Immature natural killer cell (primary cell): Measurements from ENCODE around the gene RMI1. TPM values are rescaled to one million over a fixed set of nuclear protein-coding genes. Genes with fewer than 3 reads are reported as not detected.

Experiments used
- DNase-seq, 3 donors: peaks; one replicate each; pipeline ENCODE4 v3.0.0; 2022; ENCODE audit warnings: mixed read lengths in 1 of 3
- H3K27ac Mint-ChIP-seq, 6 donors: one replicate each; pipeline ENCODE4 v1.8.0; 2020; ENCODE audit warnings: mixed read lengths in 6 of 6, mild to moderate bottlenecking in 5 of 6, inconsistent platforms in 4 of 6, moderate library complexity in 3 of 6
- H3K27me3 Mint-ChIP-seq, 3 donors: one replicate each; pipeline ENCODE4 v1.8.0; 2020 to 2021; ENCODE audit warnings: low read depth in 3 of 3, mild to moderate bottlenecking in 3 of 3, mixed read lengths in 3 of 3, moderate library complexity in 3 of 3, inconsistent platforms in 1 of 3
- H3K36me3 Mint-ChIP-seq, 3 donors: one replicate each; pipeline ENCODE4 v1.8.0; 2020; ENCODE audit warnings: mixed read lengths in 3 of 3, inconsistent platforms in 2 of 3, mild to moderate bottlenecking in 2 of 3
- H3K4me1 Mint-ChIP-seq, 2 donors: one replicate each; pipeline ENCODE4 v1.8.0; 2020; ENCODE audit warnings: inconsistent platforms in 2 of 2, mild to moderate bottlenecking in 2 of 2, mixed read lengths in 2 of 2, moderate library complexity in 1 of 2
- H3K4me3 Mint-ChIP-seq, 5 donors: one replicate each; pipeline ENCODE4 v1.8.0; 2020; ENCODE audit warnings: mild to moderate bottlenecking in 5 of 5, mixed read lengths in 5 of 5, inconsistent platforms in 3 of 5, moderate library complexity in 3 of 5
- H3K9me3 Mint-ChIP-seq, 6 donors: one replicate each; pipeline ENCODE4 v1.8.0; 2020; ENCODE audit warnings: mild to moderate bottlenecking in 6 of 6, mixed read lengths in 6 of 6, inconsistent platforms in 4 of 6, moderate library complexity in 3 of 6
- polyA plus RNA-seq, 3 donors: library from polyadenylated mRNA; unstranded; fragments of 300-500 nt; fragmentation: Illumina TruSeq; gene quantifications; one replicate each; pipeline ENCODE4 v1.2.3, GENCODE V29; 2021

Gene RMI1
- polyA plus RNA-seq, 3 donors from 2014 or later: 4.5 to 7.4 (median 4.9) TPM

DNA sequence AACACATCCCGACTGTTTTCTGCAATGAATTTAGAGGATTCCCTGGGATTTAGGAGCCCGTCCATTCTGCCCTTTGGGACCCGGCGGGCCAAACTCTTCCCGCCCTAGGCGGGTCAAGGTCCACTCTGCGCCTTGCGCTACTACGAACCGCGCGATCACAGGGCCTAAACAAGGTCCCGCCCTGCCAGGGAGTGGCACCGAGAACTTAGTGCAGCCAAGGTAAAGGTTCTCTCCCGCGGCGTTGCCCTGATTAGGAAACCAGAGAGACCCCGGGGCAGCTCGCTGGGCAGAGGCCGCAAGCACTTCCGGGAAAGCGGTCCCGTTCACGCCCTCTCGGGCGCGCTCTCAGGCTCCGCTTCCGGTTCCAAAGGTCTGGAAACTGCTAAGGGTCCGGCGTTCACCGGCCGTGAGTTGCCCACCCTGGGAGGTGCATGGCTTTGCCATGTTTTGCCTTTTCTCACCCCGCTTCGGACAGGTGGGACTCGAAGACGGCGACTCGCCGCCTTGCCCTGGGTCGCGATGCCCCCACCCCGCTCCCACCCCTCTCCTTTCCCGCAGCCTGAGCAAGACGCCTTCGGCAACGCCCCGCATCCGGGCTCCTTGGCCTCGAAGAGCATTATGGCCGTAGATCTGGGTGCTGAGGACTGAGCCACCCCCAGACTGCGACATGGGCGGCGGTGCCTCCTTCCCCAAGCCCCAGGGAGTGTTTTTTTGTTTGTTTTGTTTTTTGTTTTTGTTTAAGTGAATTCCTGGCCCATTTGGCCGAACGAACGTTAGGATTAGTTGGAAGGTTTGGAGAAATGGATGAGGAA, 24.0 kb upstream of the RMI1 start:
- Mint-ChIP-seq H3K4me3 (peak overlapping the region; percentile 97 to 99 (median 98)), H3K36me3 (no peaks in the 10 kb centered on the region), H3K27me3 (peaks cover 0 to 5% (median 3%) of the 10 kb centered on the region in 3 donors), H3K4me1 (peaks cover 23% of the 10 kb centered on the region in 2 donors), H3K9me3 (no peaks in the 10 kb centered on the region), H3K27ac (peak overlapping the region; percentile 82 to 94 (median 92))
- peak; percentile 54 to 62 (median 62) for DNase-seq

DNA sequence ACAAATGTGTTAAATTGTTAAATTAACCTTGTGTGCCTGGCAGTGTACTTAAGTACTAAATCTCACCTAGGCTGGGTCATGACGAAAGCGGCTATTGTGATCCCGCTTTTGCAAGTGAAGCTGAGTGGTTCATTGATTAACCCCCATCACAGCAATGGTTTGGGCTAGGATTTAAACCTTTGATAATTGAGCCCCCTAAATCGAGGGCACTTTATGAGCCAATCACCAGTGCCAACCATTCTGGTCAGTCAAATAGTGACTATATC, 23.4 kb upstream of the RMI1 start:
- Mint-ChIP-seq H3K9me3 (no peaks in the 10 kb centered on the region), H3K27ac (peak overlapping the region; percentile 82 to 94 (median 89)), H3K36me3 (no peaks in the 10 kb centered on the region), H3K4me1 (peaks cover 23% of the 10 kb centered on the region in 2 donors), H3K4me3 (peak overlapping the region; percentile 97 to 99 (median 98)), H3K27me3 (peaks cover 0 to 5% (median 3%) of the 10 kb centered on the region in 3 donors)
- DNase-seq: no peak

DNA sequence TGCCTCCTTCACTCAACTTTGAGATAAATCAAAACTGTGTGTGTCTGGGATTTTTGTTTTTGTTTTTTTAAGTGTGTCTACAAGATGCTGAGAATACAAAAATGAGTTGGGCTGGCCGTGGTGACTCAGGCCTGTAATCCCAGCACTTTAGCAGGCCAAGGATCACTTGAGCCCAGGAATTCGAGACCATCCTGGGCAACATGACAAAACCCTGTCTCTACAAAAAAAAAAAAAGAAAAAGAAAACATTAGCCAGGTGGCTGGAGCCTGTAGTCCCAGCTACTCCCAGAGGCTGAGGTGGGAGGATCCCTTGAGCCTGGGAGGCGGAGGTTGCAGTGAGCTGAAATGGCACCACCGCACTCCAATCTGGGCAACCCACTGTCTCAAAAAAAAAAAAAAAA, 21.5 kb upstream of the RMI1 start:
- H3K9me3 Mint-ChIP-seq: no peaks in the 10 kb centered on the region
- DNase-seq: no peak
- peaks cover 23% of the 10 kb centered on the region in 2 donors for H3K4me1 Mint-ChIP-seq
- H3K36me3 Mint-ChIP-seq: no peaks in the 10 kb centered on the region
- no peak overlapping the region for H3K4me3 Mint-ChIP-seq
- peaks cover 0 to 5% (median 3%) of the 10 kb centered on the region in 3 donors for H3K27me3 Mint-ChIP-seq
- H3K27ac Mint-ChIP-seq: no peak overlapping the region

- H3K4me1 Mint-ChIP-seq: peaks cover 13% of the 10 kb centered on the region in 2 donors
- DNase-seq: no peak
- peaks cover 5 to 11% (median 7%) of the 10 kb centered on the region in 3 donors for H3K27me3 Mint-ChIP-seq
- H3K36me3 Mint-ChIP-seq: no peaks in the 10 kb centered on the region
- H3K9me3 Mint-ChIP-seq: no peaks in the 10 kb centered on the region
- no peak overlapping the region for H3K4me3 Mint-ChIP-seq
- H3K27ac Mint-ChIP-seq: no peak overlapping the region
Observed at GRCh38 chr9:83960991-83961390, 19.6 kb upstream of the RMI1 start.

DNA sequence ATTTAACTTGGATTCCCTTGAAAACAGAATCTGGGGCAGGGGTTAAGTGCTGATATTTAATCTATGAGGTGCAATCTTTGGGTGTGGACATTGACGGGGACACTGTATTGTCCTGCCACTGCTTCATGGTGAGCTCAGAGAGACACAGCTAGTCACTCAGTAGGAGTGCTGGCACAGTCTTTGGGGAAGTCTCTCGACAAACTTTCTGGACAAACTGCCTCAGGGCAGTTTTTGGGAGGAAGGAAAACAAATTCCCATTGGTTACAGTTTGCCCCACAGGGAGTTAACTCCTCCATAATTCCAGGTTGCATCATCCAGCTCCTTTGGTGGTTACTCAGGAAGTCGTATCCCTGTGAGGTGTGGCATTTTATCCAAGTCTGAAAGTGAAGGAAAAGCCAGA, 18.4 kb upstream of the RMI1 start:
- Mint-ChIP-seq H3K27ac (no peak overlapping the region), H3K9me3 (no peaks in the 10 kb centered on the region), H3K36me3 (peaks cover 0 to 5% (median 4%) of the 10 kb centered on the region in 3 donors), H3K27me3 (peaks cover 2 to 18% (median 9%) of the 10 kb centered on the region in 3 donors), H3K4me3 (no peak overlapping the region), H3K4me1 (peaks cover 2 to 7% of the 10 kb centered on the region in 2 donors)
- no peak for DNase-seq

DNA sequence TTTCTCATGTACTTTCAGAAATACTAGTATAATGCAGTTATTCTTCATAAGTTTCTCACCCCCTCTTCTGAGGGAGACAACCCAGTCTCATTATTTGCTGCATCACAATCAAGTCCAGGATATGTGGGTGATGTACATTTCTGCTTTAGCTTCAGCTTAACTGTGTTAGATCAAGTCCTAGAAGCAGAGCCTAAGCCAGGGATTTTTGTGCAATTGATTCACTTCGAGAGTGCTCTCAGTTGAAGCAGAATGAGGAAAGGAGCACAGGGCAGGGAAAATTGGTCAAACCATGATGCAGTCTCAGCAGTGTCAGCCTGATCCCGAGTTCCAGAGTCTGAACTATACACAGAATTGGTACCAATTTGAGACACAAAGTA, 15.6 kb upstream of the RMI1 start:
- H3K9me3 Mint-ChIP-seq: no peaks in the 10 kb centered on the region
- H3K4me1 Mint-ChIP-seq: peaks cover 4 to 17% of the 10 kb centered on the region in 2 donors
- H3K27me3 Mint-ChIP-seq: peaks cover 2 to 18% (median 14%) of the 10 kb centered on the region in 3 donors
- H3K36me3 Mint-ChIP-seq: peaks cover 5 to 27% (median 15%) of the 10 kb centered on the region in 3 donors
- DNase-seq: no peak
- no peak overlapping the region for H3K4me3 Mint-ChIP-seq
- H3K27ac Mint-ChIP-seq: peak overlapping the region in 5 of 6 donors; percentile 30 to 81 (median 60)

GRCh38 chr9:83965350-83966208, 15.0 kb upstream of the RMI1 start:
- H3K27me3 Mint-ChIP-seq: peaks cover 2 to 18% (median 14%) of the 10 kb centered on the region in 3 donors
- no peak overlapping the region for H3K4me3 Mint-ChIP-seq
- H3K9me3 Mint-ChIP-seq: no peaks in the 10 kb centered on the region
- peak overlapping the region; percentile 21 to 81 (median 71) for H3K27ac Mint-ChIP-seq
- DNase-seq: no peak
- H3K4me1 Mint-ChIP-seq: peaks cover 4 to 23% of the 10 kb centered on the region in 2 donors
- peaks cover 12 to 34% (median 21%) of the 10 kb centered on the region in 3 donors for H3K36me3 Mint-ChIP-seq

GRCh38 chr9:83966209-83966582, 14.4 kb upstream of the RMI1 start:
- Mint-ChIP-seq H3K9me3 (no peaks in the 10 kb centered on the region), H3K36me3 (peaks cover 17 to 40% (median 27%) of the 10 kb centered on the region in 3 donors), H3K27ac (peak overlapping the region in 5 of 6 donors; percentile 33 to 81 (median 66)), H3K27me3 (peaks cover 2 to 18% (median 14%) of the 10 kb centered on the region in 3 donors), H3K4me3 (no peak overlapping the region), H3K4me1 (peaks cover 4 to 29% of the 10 kb centered on the region in 2 donors)
- no peak for DNase-seq

DNA sequence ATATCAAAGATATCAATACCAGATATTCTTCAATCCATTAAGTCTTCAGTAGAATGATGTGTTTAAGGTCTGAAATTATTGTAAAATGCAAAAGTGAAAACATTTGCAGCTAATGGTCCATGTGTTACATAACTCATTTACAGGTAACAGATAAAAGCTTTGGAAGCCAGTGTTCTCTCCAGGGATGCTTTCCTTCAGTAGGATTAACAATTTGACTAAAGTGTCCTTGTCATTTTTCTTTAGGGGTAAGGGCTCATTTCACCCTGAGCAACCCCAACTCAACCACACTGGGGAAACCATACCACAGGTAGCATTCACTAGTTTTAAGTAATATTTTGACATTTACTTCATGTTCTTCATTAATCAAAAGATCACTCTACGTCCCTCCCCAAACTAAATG, 13.5 kb upstream of the RMI1 start:
- Mint-ChIP-seq H3K4me1 (peaks cover 7 to 38% of the 10 kb centered on the region in 2 donors), H3K27me3 (peaks cover 2 to 21% (median 19%) of the 10 kb centered on the region in 3 donors), H3K36me3 (peaks cover 26 to 49% (median 36%) of the 10 kb centered on the region in 3 donors), H3K27ac (peak overlapping the region in 5 of 6 donors; percentile 6 to 66 (median 46)), H3K9me3 (no peaks in the 10 kb centered on the region), H3K4me3 (no peak overlapping the region)
- no peak for DNase-seq

GRCh38 chr9:83969602-83970001, 11.0 kb upstream of the RMI1 start:
- Mint-ChIP-seq H3K27ac (peak overlapping the region in 3 of 6 donors; percentile 4 to 55 (median 48)), H3K4me1 (peaks cover 24 to 63% of the 10 kb centered on the region in 2 donors), H3K9me3 (no peaks in the 10 kb centered on the region), H3K4me3 (no peak overlapping the region), H3K36me3 (peaks cover 35 to 66% (median 49%) of the 10 kb centered on the region in 3 donors), H3K27me3 (peaks cover 2 to 25% (median 17%) of the 10 kb centered on the region in 3 donors)
- no peak for DNase-seq

GRCh38 chr9:83971485-83971884, 9.1 kb upstream of the RMI1 start:
- H3K4me3 Mint-ChIP-seq: no peak overlapping the region
- peak overlapping the region in 2 of 6 donors; percentile 32 to 43 for H3K27ac Mint-ChIP-seq
- H3K27me3 Mint-ChIP-seq: peaks cover 2 to 21% (median 7%) of the 10 kb centered on the region in 3 donors
- H3K4me1 Mint-ChIP-seq: peaks cover 42 to 82% of the 10 kb centered on the region in 2 donors
- no peaks in the 10 kb centered on the region for H3K9me3 Mint-ChIP-seq
- peaks cover 47 to 84% (median 66%) of the 10 kb centered on the region in 3 donors for H3K36me3 Mint-ChIP-seq
- DNase-seq: no peak

GRCh38 chr9:83972286-83972685, 8.3 kb upstream of the RMI1 start:
- no peak for DNase-seq
- Mint-ChIP-seq H3K27me3 (peaks cover 2 to 21% (median 4%) of the 10 kb centered on the region in 3 donors), H3K36me3 (peaks cover 51 to 86% (median 61%) of the 10 kb centered on the region in 3 donors), H3K4me3 (peak overlapping the region in 3 of 5 donors; percentile 5 to 21 (median 7)), H3K27ac (peak overlapping the region in 5 of 6 donors; percentile 40 to 76 (median 53)), H3K9me3 (no peaks in the 10 kb centered on the region), H3K4me1 (peaks cover 50 to 83% of the 10 kb centered on the region in 2 donors)

DNA sequence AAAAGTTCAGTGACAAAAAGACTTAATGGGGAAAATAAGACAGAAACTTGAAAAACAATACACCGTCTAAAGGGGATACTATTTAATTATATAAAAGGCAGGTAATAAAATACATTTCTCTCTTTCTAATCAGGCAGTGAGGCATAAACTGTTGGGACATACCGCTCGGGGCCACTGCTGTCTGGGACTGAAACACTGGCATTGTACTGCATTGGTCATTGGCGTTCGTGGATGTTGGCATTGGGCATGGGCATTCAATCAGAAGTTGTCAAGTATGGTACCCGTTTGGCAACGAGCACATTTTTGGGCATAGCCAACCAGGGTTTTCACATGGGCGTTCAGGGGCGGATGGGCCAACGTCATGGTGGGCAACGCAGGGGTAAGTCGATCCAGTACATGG, 5.3 kb upstream of the RMI1 start:
- H3K36me3 Mint-ChIP-seq: peaks cover 46 to 70% (median 51%) of the 10 kb centered on the region in 3 donors

More for the DNA sequence above, 5.3 kb upstream of the RMI1 start:
- peaks cover 63 to 92% of the 10 kb centered on the region in 2 donors for H3K4me1 Mint-ChIP-seq
- H3K27me3 Mint-ChIP-seq: peaks cover 14 to 36% (median 18%) of the 10 kb centered on the region in 3 donors
- DNase-seq: no peak
- peak overlapping the region in 4 of 6 donors; percentile 15 to 81 (median 72) for H3K27ac Mint-ChIP-seq
- H3K9me3 Mint-ChIP-seq: no peaks in the 10 kb centered on the region
- peak overlapping the region in 3 of 5 donors; percentile 5 to 41 (median 22) for H3K4me3 Mint-ChIP-seq
